NOMO-1 treated with DMSO at 0.1 percent for 48 hours (cell line): ENCODE data around the gene CPPED1.

Experiments used
- DNase-seq: peaks from one replicate; lab custom pipeline; 2025; ENCODE audit not compliant: unreplicated experiment; lab: John Stamatoyannopoulos, UW

CPPED1 gene

GRCh38 chr16:12613131-12613991, 190.3 kb downstream of the CPPED1 start:
- DNase-seq, result no peak

GRCh38 chr16:12612598-12613101, 191.0 kb downstream of the CPPED1 start:
- no peak for DNase-seq

- no peak for DNase-seq
These were observed 191.6 kb downstream of the CPPED1 start for GRCh38 chr16:12611916-12612597.

- no peak for DNase-seq
These were observed 192.6 kb downstream of the CPPED1 start for GRCh38 chr16:12611006-12611477.

- DNase-seq, result no peak
These were observed 193.6 kb downstream of the CPPED1 start for GRCh38 chr16:12609937-12610699.
